Activated naive CD4-positive, alpha-beta T cell treated with anti-CD3 and anti-CD28 coated beads, Interleukin-2, amount 50 U/mL, for 24 hours (primary cell): ENCODE data around the gene CNP.
"Not testable (repeated sequence)": the region's sequence is repeated elsewhere in the genome, so short reads cannot be mapped to it uniquely, and the experiment has no call there.

ENCODE experiments used
- H3K27ac Mint-ChIP-seq: one replicate; pipeline ENCODE4 v1.8.0; 2021; ENCODE audit warnings: mild to moderate bottlenecking, mixed read lengths
- H3K27me3 Mint-ChIP-seq: one replicate; pipeline ENCODE4 v1.8.0; 2021; ENCODE audit warnings: mixed read lengths
- H3K36me3 Mint-ChIP-seq: one replicate; pipeline ENCODE4 v1.8.0; 2021; ENCODE audit warnings: mixed read lengths
- H3K4me1 Mint-ChIP-seq: one replicate; pipeline ENCODE4 v1.8.0; 2021; ENCODE audit warnings: mixed read lengths
- H3K4me3 Mint-ChIP-seq: one replicate; pipeline ENCODE4 v1.8.0; 2021; ENCODE audit warnings: mild to moderate bottlenecking, mixed read lengths
- H3K9me3 Mint-ChIP-seq: one replicate; pipeline ENCODE4 v1.8.0; 2021; ENCODE audit warnings: mixed read lengths

Gene CNP

DNA sequence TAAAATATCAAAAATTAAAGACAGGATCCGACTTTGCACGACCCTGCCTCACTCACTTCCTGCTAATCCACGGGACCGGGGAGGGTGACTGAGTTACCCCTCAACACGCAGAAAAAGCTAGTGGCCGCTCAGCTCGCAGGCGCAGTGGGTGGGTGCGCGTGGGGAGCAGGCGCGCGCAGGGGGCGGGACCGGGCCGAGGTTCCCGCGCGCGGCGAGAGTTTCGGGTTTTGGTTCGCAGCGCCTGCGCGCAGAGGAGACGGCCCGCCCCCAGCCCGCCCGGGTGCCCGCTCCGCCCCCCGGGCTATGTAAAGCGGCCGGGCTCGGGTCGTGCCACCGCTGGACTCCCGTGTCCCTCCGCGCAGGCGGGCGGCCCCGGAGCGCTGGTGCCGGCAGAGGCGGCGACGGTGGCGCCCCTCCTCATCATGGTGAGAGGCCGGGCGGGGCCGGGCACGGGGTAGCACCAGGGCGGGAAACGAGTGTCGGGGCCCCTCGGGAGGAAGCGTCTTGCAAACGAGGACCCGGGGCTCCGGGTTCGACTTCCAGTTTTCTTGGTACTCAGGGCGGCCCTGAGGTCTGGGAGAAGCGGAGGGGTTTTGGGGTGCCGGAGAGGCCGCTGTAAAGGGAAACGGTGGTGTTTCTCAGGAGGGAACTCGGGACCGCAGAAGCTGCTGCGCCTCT is at the start of gene CNP:
TSS of gene CNP (plus strand) at position 333 of the 678 bp plus-strand sequence. CDS start at position 423, 90 bp downstream.
- Mint-ChIP-seq H3K27me3 (no peaks in the 10 kb centered on the region), H3K36me3 (no peaks in the 10 kb centered on the region), H3K4me1 (peaks cover 42% of the 10 kb centered on the region), H3K9me3 (no peaks in the 10 kb centered on the region), H3K4me3 (peak within 1 kb of the TSS; percentile 87), H3K27ac (peak within 1 kb of the TSS; percentile 84)

GRCh38 chr17:41917192-41917591 is 49.4 kb upstream of the CNP start:
- Mint-ChIP-seq H3K4me3 (peak overlapping the region; percentile 89), H3K27ac (peak overlapping the region; percentile 68), H3K36me3 (peaks cover 7% of the 10 kb centered on the region), H3K9me3 (no peaks in the 10 kb centered on the region), H3K27me3 (no peaks in the 10 kb centered on the region), H3K4me1 (peaks cover 31% of the 10 kb centered on the region)

DNA sequence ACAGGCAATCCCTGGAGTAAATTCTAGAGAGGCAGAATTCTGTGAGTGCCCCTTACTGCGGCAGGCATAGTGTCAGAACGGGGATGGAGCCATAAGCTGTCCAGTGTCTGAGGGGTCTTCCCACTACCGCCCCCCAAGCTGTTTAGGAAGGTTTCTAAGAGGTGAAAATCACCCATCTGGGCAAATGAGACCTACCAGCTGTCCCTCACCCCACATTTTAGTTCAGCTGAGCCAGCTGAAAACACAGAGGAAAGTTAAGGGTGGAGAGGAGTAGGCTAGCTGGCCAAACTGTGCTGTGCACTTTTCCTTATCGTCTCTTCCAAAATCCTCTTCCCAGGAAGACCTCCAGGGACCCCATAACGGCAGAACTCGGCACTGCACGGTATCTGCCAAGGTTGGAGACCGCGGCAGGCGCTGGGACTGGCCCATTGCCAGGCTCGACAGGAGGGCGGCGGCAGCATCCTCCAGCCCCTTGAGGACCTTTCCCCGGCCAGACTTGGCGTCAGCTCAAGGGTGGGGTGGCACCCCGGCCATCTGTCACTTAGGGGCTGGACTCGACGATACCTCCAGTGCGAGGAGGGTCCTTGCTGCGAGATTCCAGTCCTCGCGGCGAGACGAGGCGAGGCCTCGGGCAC is 48.8 kb upstream of the CNP start:
- Mint-ChIP-seq H3K27me3 (no peaks in the 10 kb centered on the region), H3K27ac (peak overlapping the region; percentile 68), H3K4me1 (peaks cover 31% of the 10 kb centered on the region), H3K9me3 (no peaks in the 10 kb centered on the region), H3K4me3 (peak overlapping the region; percentile 89), H3K36me3 (peaks cover 2% of the 10 kb centered on the region)

- Mint-ChIP-seq H3K27me3 (no peaks in the 10 kb centered on the region), H3K9me3 (no peaks in the 10 kb centered on the region), H3K27ac (peak within 1 kb of the TSS; percentile 80), H3K36me3 (peaks cover 2% of the 10 kb centered on the region), H3K4me3 (peak within 1 kb of the TSS; percentile 89), H3K4me1 (peaks cover 31% of the 10 kb centered on the region)
These were observed 48.1 kb upstream of the CNP start, which contains the start of gene ACLY for GRCh38 chr17:41918314-41919164. TSS of gene ACLY (minus strand) at chr17:41918951. CDS start at chr17:41913873, 5,078 bp downstream.

- H3K27ac Mint-ChIP-seq, result no peak overlapping the region
- H3K4me1 Mint-ChIP-seq, result peaks cover 28% of the 10 kb centered on the region
- H3K36me3 Mint-ChIP-seq, result peaks cover 2% of the 10 kb centered on the region
- H3K4me3 Mint-ChIP-seq, result peak overlapping the region; percentile 89
- no peaks in the 10 kb centered on the region for H3K27me3 Mint-ChIP-seq
- H3K9me3 Mint-ChIP-seq, result no peaks in the 10 kb centered on the region
These were observed 47.3 kb upstream of the CNP start for GRCh38 chr17:41919165-41919817.

DNA sequence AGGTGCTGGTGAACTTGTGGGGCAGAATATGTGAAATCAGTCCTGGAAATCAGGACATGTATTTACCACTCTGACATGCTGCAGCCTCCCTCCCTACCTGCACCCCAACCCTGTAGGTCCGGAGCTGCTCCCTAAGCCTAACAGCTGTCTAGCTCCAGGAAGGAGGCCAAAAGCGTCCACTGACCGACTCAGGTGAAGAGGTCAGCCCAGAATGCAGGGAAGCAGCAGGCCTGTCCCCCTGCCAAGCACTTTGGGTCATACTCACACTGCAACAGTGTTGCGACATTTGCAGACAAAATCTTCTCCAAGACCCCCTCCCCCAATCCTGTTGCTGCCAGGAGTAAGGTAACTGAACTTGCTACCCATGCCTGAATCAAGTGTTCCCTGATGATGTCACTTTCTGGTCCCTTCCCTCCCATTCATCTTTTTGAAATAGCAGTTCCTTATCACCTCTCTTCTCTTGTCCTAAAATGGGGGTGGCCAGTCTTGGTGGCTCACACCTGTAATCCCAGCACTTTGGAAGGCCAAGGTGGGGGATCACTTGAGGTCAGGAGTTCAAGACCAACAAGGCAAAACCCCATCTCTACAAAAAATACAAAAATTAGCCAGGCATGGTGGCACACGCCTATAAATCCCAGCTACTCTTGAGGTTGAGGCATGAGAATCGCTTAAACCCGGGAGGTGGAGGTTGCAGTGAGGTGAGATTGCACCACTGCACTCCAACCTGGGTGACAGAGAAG is 46.6 kb upstream of the CNP start:
- Mint-ChIP-seq H3K4me3 (peak overlapping the region; percentile 89), H3K27me3 (no peaks in the 10 kb centered on the region), H3K9me3 (no peaks in the 10 kb centered on the region), H3K36me3 (peaks cover 2% of the 10 kb centered on the region), H3K27ac (peak overlapping the region; percentile 55), H3K4me1 (peaks cover 21% of the 10 kb centered on the region)

- H3K36me3 Mint-ChIP-seq, result peaks cover 2% of the 10 kb centered on the region
- no peaks in the 10 kb centered on the region for H3K27me3 Mint-ChIP-seq
- H3K9me3 Mint-ChIP-seq, result no peaks in the 10 kb centered on the region
- peaks cover 18% of the 10 kb centered on the region for H3K4me1 Mint-ChIP-seq
- no peak overlapping the region for H3K4me3 Mint-ChIP-seq
- no peak overlapping the region for H3K27ac Mint-ChIP-seq
These were observed 46.0 kb upstream of the CNP start for GRCh38 chr17:41920580-41920955.

GRCh38 chr17:41925991-41926590 is 40.5 kb upstream of the CNP start:
- no peak overlapping the region for H3K4me3 Mint-ChIP-seq
- no peak overlapping the region for H3K27ac Mint-ChIP-seq
- H3K9me3 Mint-ChIP-seq, result no peaks in the 10 kb centered on the region
- peaks cover 2% of the 10 kb centered on the region for H3K36me3 Mint-ChIP-seq
- H3K27me3 Mint-ChIP-seq, result no peaks in the 10 kb centered on the region
- peaks cover 19% of the 10 kb centered on the region for H3K4me1 Mint-ChIP-seq

DNA sequence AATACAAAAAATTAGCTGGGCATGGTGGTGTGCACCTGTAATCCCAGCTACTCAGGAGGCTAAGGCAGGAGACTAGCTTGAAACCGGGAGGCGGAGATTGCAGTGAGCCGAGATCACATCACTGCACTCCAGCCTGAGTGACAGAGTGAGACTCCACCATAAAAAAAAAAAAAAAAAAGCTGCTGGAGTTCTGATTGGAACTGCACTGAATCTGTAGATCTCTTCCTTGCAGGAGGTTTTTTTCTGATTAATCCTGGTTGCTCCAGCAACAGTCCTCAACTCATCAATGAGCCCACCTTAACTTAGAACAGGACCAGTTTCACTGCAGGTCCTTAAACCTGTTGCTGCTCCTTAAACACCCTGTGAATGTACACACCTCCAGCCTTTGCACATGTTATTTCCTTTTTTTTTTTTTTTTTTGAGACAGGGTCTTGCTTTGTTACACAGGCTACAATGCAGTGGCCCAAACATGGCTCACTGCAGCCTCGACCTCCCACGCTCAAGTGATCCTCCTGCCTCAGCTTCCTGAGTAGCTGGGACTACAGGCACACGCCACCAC is 37.8 kb upstream of the CNP start:
- no peak overlapping the region for H3K27ac Mint-ChIP-seq
- peaks cover 2% of the 10 kb centered on the region for H3K36me3 Mint-ChIP-seq
- no peaks in the 10 kb centered on the region for H3K27me3 Mint-ChIP-seq
- peaks cover 24% of the 10 kb centered on the region for H3K4me1 Mint-ChIP-seq
- H3K4me3 Mint-ChIP-seq, result peak overlapping the region; percentile 98
- H3K9me3 Mint-ChIP-seq, result no peaks in the 10 kb centered on the region

- Mint-ChIP-seq H3K27me3 (no peaks in the 10 kb centered on the region), H3K4me1 (peaks cover 24% of the 10 kb centered on the region), H3K9me3 (no peaks in the 10 kb centered on the region), H3K36me3 (peaks cover 2% of the 10 kb centered on the region), H3K27ac (peak within 1 kb of the TSS; percentile 96), H3K4me3 (peak within 1 kb of the TSS; percentile 98)
These were observed 36.4 kb upstream of the CNP start, which contains the start of gene ODAD4 for GRCh38 chr17:41930009-41930832. TSS of gene ODAD4 (plus strand) at chr17:41930617. CDS start at chr17:41930724, 107 bp downstream.

GRCh38 chr17:41930833-41931156 is 35.8 kb upstream of the CNP start:
- Mint-ChIP-seq H3K4me3 (peak overlapping the region; percentile 98), H3K4me1 (peaks cover 24% of the 10 kb centered on the region), H3K27ac (peak overlapping the region; percentile 96)
- not testable (repeated sequence) for H3K36me3 Mint-ChIP-seq, H3K27me3 Mint-ChIP-seq, H3K9me3 Mint-ChIP-seq

- H3K4me3 Mint-ChIP-seq, H3K27ac Mint-ChIP-seq, H3K9me3 Mint-ChIP-seq, H3K36me3 Mint-ChIP-seq, H3K27me3 Mint-ChIP-seq: not testable (repeated sequence)
- H3K4me1 Mint-ChIP-seq, result peaks cover 24% of the 10 kb centered on the region
These were observed 34.9 kb upstream of the CNP start for GRCh38 chr17:41931715-41932114.

GRCh38 chr17:41932816-41933389 is 33.7 kb upstream of the CNP start:
- Mint-ChIP-seq H3K9me3 (no peaks in the 10 kb centered on the region), H3K27me3 (no peaks in the 10 kb centered on the region), H3K4me1 (peaks cover 24% of the 10 kb centered on the region), H3K4me3 (no peak overlapping the region), H3K27ac (no peak overlapping the region), H3K36me3 (peaks cover 2% of the 10 kb centered on the region)
